ENCODE data around the gene TCOF1. TPM values are rescaled to one million over a fixed set of nuclear protein-coding genes. Genes with fewer than 3 reads are reported as not detected.

Gene TCOF1
- total and polyA plus RNA-seq, 2 of the 8 experiments (the other 6 are each of a cell fraction or from before 2014, with no cell fraction given) = 35.9 to 170 TPM

- no peak overlapping the region for H3K4me2 ChIP-seq (ENCODE audit: insufficient read depth in 1 of 2, low read depth in 2 of 2, low read length in 2 of 2)
- no peak for FAIRE-seq
- no peak overlapping the region for H2BK5ac ChIP-seq (ENCODE audit: low read depth, low read length)
- no peak overlapping the region for H4K8ac ChIP-seq (ENCODE audit: extremely low read depth, insufficient read depth, low read length)
- no peak overlapping the region for H2AFZ ChIP-seq (ENCODE audit: low read length)
- DNase-seq (ENCODE audit: low read depth in 1 of 2, low spot score in 2 of 2) = no peak
- ChIA-PET CTCF (ENCODE audit: partially characterized antibody) (interaction anchor here (0.9 to 21.5 kb wide), 5 partner anchors 10 to 135 kb away, joined by 4 to 274 read pairs (median 4); no protein-coding TSS in a partner anchor), POLR2A (ENCODE audit: partially characterized antibody) (interaction anchor here (2.5 to 32.3 kb wide), 4 partner anchors 9 to 26 kb away, joined by 6 to 455 read pairs (median 128); partner anchors contain the start of gene TCOF1)
- no peak overlapping the region for H3K9ac ChIP-seq (replicated peaks in 1 of 4; ENCODE audit: extremely low read depth in 1 of 4, low read depth in 3 of 4, low read length in 3 of 4)
- peaks cover 2% of the 10 kb centered on the region; the same call in 1 of the 2 replicates for H3K79me1 ChIP-seq (ENCODE audit: low read depth, low read length)
- H4K20me1 ChIP-seq (replicated peaks in 1 of 2; ENCODE audit: control insufficient read depth in 1 of 2, insufficient read depth in 2 of 2, low read length in 2 of 2) = peaks cover 15 to 29% of the 10 kb centered on the region in 2 experiments
- no peak overlapping the region for H2BK15ac ChIP-seq (ENCODE audit: low read length)
- no peak overlapping the region for H2BK12ac ChIP-seq (ENCODE audit: low read depth, low read length)
- no peaks in the 10 kb centered on the region for H3K4me1 ChIP-seq (replicated peaks in 1 of 4; ENCODE audit: control insufficient read depth in 3 of 4, insufficient read depth in 4 of 4, low read length in 3 of 4)
- no peak overlapping the region for H3K14ac ChIP-seq (ENCODE audit: insufficient read length)
- H3K36me3 ChIP-seq (ENCODE audit: control insufficient read depth in 2 of 4, insufficient read depth in 4 of 4, low read length in 3 of 4) = peaks cover 65 to 96% (median 92%) of the 10 kb centered on the region in 4 experiments
- H3K18ac ChIP-seq (ENCODE audit: extremely low read depth, low read length) = no peak overlapping the region
- no peaks in the 10 kb centered on the region for H3K27me3 ChIP-seq (replicated peaks in 1 of 4; ENCODE audit: control insufficient read depth in 3 of 4, extremely low read depth in 1 of 4, insufficient read depth in 3 of 4, low read length in 3 of 4)
- no peaks in the 10 kb centered on the region for H3K23me2 ChIP-seq (ENCODE audit: low read depth, low read length)
- no peak overlapping the region for H2AK5ac ChIP-seq (ENCODE audit: low read depth, low read length)
- H2BK20ac ChIP-seq (ENCODE audit: low read length) = no peak overlapping the region
- H2BK120ac ChIP-seq (replicated peaks; ENCODE audit: low read depth, low read length) = no peak overlapping the region
- no peak overlapping the region for H3K4ac ChIP-seq (replicated peaks; ENCODE audit: insufficient read length, low read depth, low read length)
- no peaks in the 10 kb centered on the region for H3K9me3 ChIP-seq (ENCODE audit: insufficient read depth in 2 of 2, low read depth in 1 of 2, low read length in 1 of 2)
- H3K27ac ChIP-seq (ENCODE audit: low read depth, low read length) = no peak overlapping the region
- no peak overlapping the region for H3K4me3 ChIP-seq (ENCODE audit: extremely low read depth in 1 of 4, insufficient read depth in 2 of 4, low read depth in 3 of 4, low read length in 4 of 4)
- H3K79me2 ChIP-seq (ENCODE audit: control insufficient read depth in 1 of 2, insufficient read depth in 2 of 2, low read length in 2 of 2) = no peaks in the 10 kb centered on the region
- H3K23ac ChIP-seq (ENCODE audit: insufficient read length) = no peak overlapping the region
- 87% methylated on average over 6 of the region's 6 CpGs; no CpG with 5 or more reads in 1 of the 2 experiments for WGBS, 2 experiments (ENCODE audit: extremely low coverage in 1 of 2, insufficient coverage in 1 of 2, insufficient read length in 1 of 2, insufficient replicate concordance in 2 of 2, low coverage in 1 of 2, low lambda C conversion rate in 2 of 2, missing lambda C conversion rate in 1 of 2)
- no peak overlapping the region for H4K91ac ChIP-seq (replicated peaks; ENCODE audit: insufficient read length, low read length)
- H4K5ac ChIP-seq (ENCODE audit: insufficient read length, low read depth, low read length) = no peak overlapping the region
- no peak overlapping the region for H3K56ac ChIP-seq (replicated peaks; ENCODE audit: insufficient read length, low read depth, low read length)
- no peak for TF ChIP-seq CTBP2 (IDR thresholded peaks at IDR 0.05; ENCODE audit: borderline replicate concordance, insufficient read depth, insufficient read length, low read length)
- no peak for TF ChIP-seq JUN (IDR thresholded peaks at IDR 0.05; ENCODE audit: low read depth, low read length)
- TF ChIP-seq CBX8 (IDR thresholded peaks at IDR 0.05; ENCODE audit: borderline replicate concordance, low read depth, low read length) = no peak
- no peak for TF ChIP-seq NANOG (IDR thresholded peaks at IDR 0.05; ENCODE audit: insufficient read depth, low read depth, low read length, poor library complexity, severe bottlenecking)
- TF ChIP-seq, protein P1, sequence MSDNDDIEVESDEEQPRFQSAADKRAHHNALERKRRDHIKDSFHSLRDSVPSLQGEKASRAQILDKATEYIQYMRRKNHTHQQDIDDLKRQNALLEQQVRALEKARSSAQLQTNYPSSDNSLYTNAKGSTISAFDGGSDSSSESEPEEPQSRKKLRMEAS (IDR thresholded peaks at IDR 0.05) = no peak
- no peak for TF ChIP-seq KDM4A (IDR thresholded peaks at IDR 0.05; ENCODE audit: low read depth, low read length, severe bottlenecking)
- no peak for TF ChIP-seq POU5F1 (IDR thresholded peaks at IDR 0.05; ENCODE audit: low read depth, low read length)
- no peak for TF ChIP-seq BACH1 (IDR thresholded peaks at IDR 0.05; ENCODE audit: low read length)
- TF ChIP-seq EGR1 (IDR thresholded peaks at IDR 0.05; ENCODE audit: borderline replicate concordance, low read depth, low read length) = no peak
- TF ChIP-seq SP4 (IDR thresholded peaks at IDR 0.05; ENCODE audit: low read length) = no peak
- TF ChIP-seq SIX5 (IDR thresholded peaks at IDR 0.05; ENCODE audit: low read depth, low read length) = no peak
- no peak for TF ChIP-seq ATF3 (IDR thresholded peaks at IDR 0.05; ENCODE audit: insufficient read depth, low read depth, low read length)
- no peak for TF ChIP-seq TEAD4 (IDR thresholded peaks at IDR 0.05; ENCODE audit: low read depth, low read length)
- no peak for TF ChIP-seq CBX5 (IDR thresholded peaks at IDR 0.05; ENCODE audit: low read depth, low read length)
Observed at GRCh38 chr5:150372639-150373038, 15.1 kb downstream of the TCOF1 start.
